NT2/D1 (cell line): ENCODE data around the gene LCA5L.

Experiments used
- DNase-seq: peaks from one replicate; pipeline ENCODE4 v3.0.0-alpha.2; 2011; ENCODE audit warnings: low read depth, low spot score
- H3K27me3 ChIP-seq: 2 replicates; pipeline ENCODE4 v1.6.0; 2011; ENCODE audit warnings: mild to moderate bottlenecking; ENCODE audit not compliant: insufficient read length, insufficient read depth
- H3K36me3 ChIP-seq: 2 replicates; pipeline ENCODE4 v1.6.1; 2011; ENCODE audit warnings: mild to moderate bottlenecking, low read length, mixed read lengths; ENCODE audit not compliant: insufficient read depth, insufficient read length
- H3K4me1 ChIP-seq: 2 replicates; pipeline ENCODE4 v1.5.1; 2011; ENCODE audit not compliant: insufficient read depth, insufficient read length
- H3K4me3 ChIP-seq: 2 replicates; pipeline ENCODE4 v1.5.1; 2011; ENCODE audit warnings: low read depth; ENCODE audit not compliant: insufficient read length
- H3K9ac ChIP-seq: 2 replicates; pipeline ENCODE4 v1.6.0; 2011; ENCODE audit warnings: low read depth; ENCODE audit not compliant: insufficient read length
- H3K9me3 ChIP-seq: 2 replicates; pipeline ENCODE4 v1.5.1; 2011; ENCODE audit warnings: mild to moderate bottlenecking, low read length; ENCODE audit not compliant: insufficient read depth
- SUZ12 ChIP-seq: IDR thresholded peaks from 2 replicates; pipeline ENCODE4 v1.6.1; 2011; ENCODE audit not compliant: insufficient read length, insufficient read depth; ENCODE audit errors: extremely low read depth
- YY1 ChIP-seq: IDR thresholded peaks from 2 replicates; pipeline ENCODE4 v1.6.1; 2011; ENCODE audit not compliant: insufficient read length, insufficient read depth
- ZNF274 ChIP-seq: IDR thresholded peaks from 2 replicates; pipeline ENCODE4 v1.6.1; 2011; ENCODE audit warnings: mild to moderate bottlenecking, low read depth, low read length

The LCA5L gene

DNA sequence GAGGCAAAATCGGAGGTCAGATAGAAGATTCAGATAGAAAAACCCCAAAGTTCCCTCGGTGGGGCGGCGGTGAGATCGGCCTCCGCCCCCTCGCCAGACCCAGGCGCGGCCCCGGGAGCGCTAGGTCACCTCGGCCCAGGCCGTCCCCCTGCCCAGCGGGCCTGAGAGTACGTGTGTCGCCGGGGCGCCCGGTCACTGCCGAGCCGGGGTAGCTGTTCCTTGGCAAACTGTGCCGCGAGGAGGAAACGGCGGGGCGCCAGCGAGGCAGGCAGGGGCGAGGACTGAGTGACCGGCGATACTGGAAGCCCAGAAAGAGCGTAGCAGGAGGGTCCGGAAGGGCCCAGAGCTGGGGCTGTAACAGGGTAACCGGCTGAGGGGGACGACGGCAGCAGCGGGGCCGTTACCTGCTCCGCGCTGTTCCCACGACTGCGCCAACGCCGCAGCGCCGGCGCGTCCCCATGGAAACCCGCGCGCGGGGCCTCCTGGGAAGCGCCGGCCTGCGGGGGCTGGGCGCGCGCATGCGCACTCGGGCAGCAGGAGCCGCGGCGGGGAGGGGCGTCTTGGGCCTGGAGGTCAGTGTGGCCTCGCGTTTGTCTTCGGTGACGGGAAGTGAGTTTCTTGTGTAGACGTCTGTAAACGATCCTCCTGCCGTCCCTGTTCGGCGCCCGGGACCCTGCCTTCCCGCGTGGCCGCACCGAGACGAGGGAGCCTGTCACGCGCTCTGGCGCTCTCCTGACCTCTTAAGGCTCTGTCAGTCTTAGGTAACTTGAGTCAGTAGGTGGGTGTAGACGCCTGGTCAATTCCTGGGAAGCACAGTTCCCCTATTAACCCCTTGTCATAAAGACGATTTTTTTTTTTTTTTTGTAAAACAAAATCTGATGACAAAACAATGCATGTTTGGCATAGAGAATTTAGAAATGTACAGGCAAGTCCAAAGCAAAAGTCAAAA is at the start of gene LCA5L:
Gene LCA5L, minus strand, starts transcription at position 458 of the 949 bp plus-strand sequence. CDS start 17,285 bp downstream, outside the sequence.
- Histone ChIP-seq H3K36me3 (no peaks in the 10 kb centered on the region), H3K9me3 (no peaks in the 10 kb centered on the region), H3K4me1 (peaks cover 6% of the 10 kb centered on the region), H3K4me3 (peak within 1 kb of the TSS; percentile 84), H3K27me3 (no peaks in the 10 kb centered on the region), H3K9ac (peak within 1 kb of the TSS; percentile 82)
- TF ChIP-seq ZNF274 (no peak), SUZ12 (no peak), YY1 (peak; percentile 15)
- DNase-seq: peak; percentile 93

DNA sequence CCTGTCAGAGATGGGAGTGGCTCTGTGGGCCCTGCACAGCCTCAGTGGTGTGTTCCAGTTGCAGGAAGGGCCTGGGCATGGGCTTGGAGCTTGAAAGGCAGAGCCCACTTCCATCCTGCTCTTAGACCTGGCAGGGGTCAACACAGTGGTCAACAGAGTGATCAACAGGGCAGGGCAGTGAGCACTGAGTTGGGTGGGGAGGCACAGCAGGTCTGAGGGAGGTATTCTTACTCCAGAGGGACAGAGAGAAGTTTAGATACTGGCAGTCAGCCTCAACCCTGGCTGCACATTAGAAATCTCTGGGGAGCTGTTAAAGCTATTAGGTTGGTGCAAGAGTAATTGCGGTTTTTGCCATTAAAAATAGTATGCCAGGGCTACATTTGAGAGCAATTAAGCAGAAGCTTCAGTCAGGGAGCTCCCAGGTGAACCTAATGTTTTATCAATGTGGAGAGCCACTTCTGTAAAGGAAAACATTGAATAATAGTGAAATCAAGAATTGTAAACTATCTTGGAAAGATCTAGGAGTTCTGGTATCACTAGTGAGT is 43.9 kb upstream of the LCA5L start:
- Histone ChIP-seq H3K27me3 (no peaks in the 10 kb centered on the region), H3K36me3 (no peaks in the 10 kb centered on the region), H3K4me1 (no peaks in the 10 kb centered on the region), H3K4me3 (no peak overlapping the region), H3K9me3 (peaks cover 6% of the 10 kb centered on the region), H3K9ac (no peak overlapping the region)
- no peak for DNase-seq
- no peak for TF ChIP-seq YY1
- TF ChIP-seq ZNF274: no peak
- TF ChIP-seq SUZ12: no peak

- Histone ChIP-seq H3K4me1 (no peaks in the 10 kb centered on the region), H3K27me3 (no peaks in the 10 kb centered on the region), H3K36me3 (no peaks in the 10 kb centered on the region), H3K9me3 (no peaks in the 10 kb centered on the region), H3K4me3 (no peak overlapping the region), H3K9ac (no peak overlapping the region)
- TF ChIP-seq ZNF274 (no peak), YY1 (no peak), SUZ12 (no peak)
- no peak for DNase-seq
These were observed 39.2 kb upstream of the LCA5L start for GRCh38 chr21:39484711-39485276.

DNA sequence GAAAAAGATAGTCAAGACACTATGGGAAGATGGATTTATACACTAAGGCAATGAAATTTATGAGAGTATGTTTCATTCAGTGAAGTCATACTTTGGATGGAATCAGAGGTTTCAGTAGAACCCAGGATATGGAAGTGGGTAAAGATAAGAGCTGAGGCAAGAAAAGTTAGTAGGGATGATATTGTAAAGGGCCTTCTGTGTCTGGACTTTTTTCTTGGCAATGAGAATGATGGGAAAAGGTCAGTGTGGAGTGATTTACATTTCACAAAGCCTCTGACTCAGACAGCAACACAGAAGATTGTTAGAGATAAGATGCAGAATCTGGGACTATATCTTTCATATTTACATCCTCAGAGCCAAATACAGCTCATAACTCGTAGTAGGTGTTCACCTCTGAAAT is 38.3 kb upstream of the LCA5L start:
- Histone ChIP-seq H3K9ac (no peak overlapping the region), H3K36me3 (no peaks in the 10 kb centered on the region), H3K9me3 (no peaks in the 10 kb centered on the region), H3K4me3 (no peak overlapping the region), H3K27me3 (no peaks in the 10 kb centered on the region), H3K4me1 (no peaks in the 10 kb centered on the region)
- no peak for DNase-seq
- TF ChIP-seq YY1: no peak
- TF ChIP-seq ZNF274: no peak
- no peak for TF ChIP-seq SUZ12

DNA sequence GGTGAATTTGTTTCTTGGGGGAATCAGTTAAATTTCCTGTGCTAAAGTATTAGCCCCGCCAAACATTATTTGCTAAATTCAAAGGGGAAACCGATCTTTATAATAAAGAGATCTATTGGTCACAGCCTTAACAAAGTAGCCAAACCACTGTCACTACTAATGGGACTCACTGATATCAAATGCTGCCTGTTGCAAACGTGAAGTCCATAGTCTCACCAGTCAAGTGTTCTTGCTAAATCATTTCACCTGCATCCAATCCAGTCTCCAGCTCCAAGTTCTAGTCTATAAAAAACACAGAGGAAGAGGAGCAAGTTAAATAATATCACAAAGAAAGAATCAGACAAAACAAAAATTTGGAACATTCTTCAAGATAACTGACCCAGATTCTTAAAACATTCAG is 36.3 kb upstream of the LCA5L start:
- Histone ChIP-seq H3K4me3 (no peak overlapping the region), H3K9me3 (no peaks in the 10 kb centered on the region; the same call in 1 of the 2 replicates), H3K27me3 (no peaks in the 10 kb centered on the region), H3K4me1 (no peaks in the 10 kb centered on the region), H3K36me3 (no peaks in the 10 kb centered on the region), H3K9ac (no peak overlapping the region)
- DNase-seq: no peak
- TF ChIP-seq SUZ12: no peak
- TF ChIP-seq YY1: no peak
- no peak for TF ChIP-seq ZNF274

GRCh38 chr21:39480271-39480670 is 34.7 kb upstream of the LCA5L start:
- no peak overlapping the region for H3K9ac ChIP-seq
- DNase-seq: no peak
- no peak overlapping the region for H3K4me3 ChIP-seq
- no peaks in the 10 kb centered on the region; the same call in 1 of the 2 replicates for H3K9me3 ChIP-seq
- no peaks in the 10 kb centered on the region for H3K27me3 ChIP-seq
- no peak for TF ChIP-seq SUZ12
- TF ChIP-seq YY1: no peak
- no peak for TF ChIP-seq ZNF274
- H3K36me3 ChIP-seq: no peaks in the 10 kb centered on the region
- H3K4me1 ChIP-seq: no peaks in the 10 kb centered on the region

GRCh38 chr21:39479814-39480182 is 34.2 kb upstream of the LCA5L start:
- H3K9me3 ChIP-seq: no peaks in the 10 kb centered on the region; the same call in 1 of the 2 replicates
- no peak for DNase-seq
- H3K4me1 ChIP-seq: no peaks in the 10 kb centered on the region
- TF ChIP-seq ZNF274 (no peak), YY1 (no peak), SUZ12 (no peak)
- no peak overlapping the region for H3K4me3 ChIP-seq
- H3K36me3 ChIP-seq: no peaks in the 10 kb centered on the region
- H3K27me3 ChIP-seq: no peaks in the 10 kb centered on the region
- no peak overlapping the region for H3K9ac ChIP-seq
